Measurements from ENCODE around the gene NHLRC2.
"Not testable (repeated sequence)": the region's sequence is repeated elsewhere in the genome, so short reads cannot be mapped to it uniquely, and the experiment has no call there.

NHLRC2 gene

GRCh38 chr10:113927440-113927839 is 73.0 kb downstream of the NHLRC2 start:
- Histone ChIP-seq H3K9me3 (ENCODE audit: low read length) (no peaks in the 10 kb centered on the region), H3K27me3 (ENCODE audit: control insufficient read depth in 1 of 2, insufficient read depth in 2 of 2, low read length in 2 of 2) (no peaks in the 10 kb centered on the region), H3K27ac (ENCODE audit: low read depth, low read length) (no peak overlapping the region), H3K4me3 (ENCODE audit: low read depth in 1 of 2, low read length in 2 of 2) (no peak overlapping the region), H3K4me1 (ENCODE audit: insufficient read depth, low read length) (peaks cover 4% of the 10 kb centered on the region), H3K36me3 (ENCODE audit: insufficient read depth, low read length) (no peaks in the 10 kb centered on the region), H3K9ac (ENCODE audit: low read length) (no peak overlapping the region)

GRCh38 chr10:113928830-113929229 is 74.4 kb downstream of the NHLRC2 start:
- no peaks in the 10 kb centered on the region for H3K9me3 ChIP-seq (ENCODE audit: low read length)
- no peaks in the 10 kb centered on the region for H3K27me3 ChIP-seq (ENCODE audit: control insufficient read depth in 1 of 2, insufficient read depth in 2 of 2, low read length in 2 of 2)
- H3K4me1 ChIP-seq (ENCODE audit: insufficient read depth, low read length), result peaks cover 4% of the 10 kb centered on the region
- H3K27ac ChIP-seq (ENCODE audit: low read depth, low read length), result no peak overlapping the region
- no peak overlapping the region for H3K4me3 ChIP-seq (ENCODE audit: low read depth in 1 of 2, low read length in 2 of 2)
- H3K9ac ChIP-seq (ENCODE audit: low read length), result no peak overlapping the region
- no peaks in the 10 kb centered on the region for H3K36me3 ChIP-seq (ENCODE audit: insufficient read depth, low read length)

GRCh38 chr10:113929522-113929921 is 75.1 kb downstream of the NHLRC2 start:
- no peaks in the 10 kb centered on the region for H3K36me3 ChIP-seq (ENCODE audit: insufficient read depth, low read length)
- H3K9me3 ChIP-seq (ENCODE audit: low read length), result no peaks in the 10 kb centered on the region
- no peak overlapping the region for H3K9ac ChIP-seq (ENCODE audit: low read length)
- H3K27me3 ChIP-seq (ENCODE audit: control insufficient read depth in 1 of 2, insufficient read depth in 2 of 2, low read length in 2 of 2), result no peaks in the 10 kb centered on the region
- H3K4me1 ChIP-seq (ENCODE audit: insufficient read depth, low read length), result peaks cover 4% of the 10 kb centered on the region
- no peak overlapping the region for H3K27ac ChIP-seq (ENCODE audit: low read depth, low read length)
- H3K4me3 ChIP-seq (ENCODE audit: low read depth in 1 of 2, low read length in 2 of 2), result no peak overlapping the region

GRCh38 chr10:113930482-113931057 is 76.1 kb downstream of the NHLRC2 start:
- no peak overlapping the region for H3K9ac ChIP-seq (ENCODE audit: low read length)
- no peak overlapping the region for H3K4me3 ChIP-seq (ENCODE audit: low read depth in 1 of 2, low read length in 2 of 2)
- no peak overlapping the region for H3K27ac ChIP-seq (ENCODE audit: low read depth, low read length)
- peaks cover 4% of the 10 kb centered on the region for H3K4me1 ChIP-seq (ENCODE audit: insufficient read depth, low read length)
- H3K36me3 ChIP-seq (ENCODE audit: insufficient read depth, low read length), result no peaks in the 10 kb centered on the region
- no peaks in the 10 kb centered on the region for H3K9me3 ChIP-seq (ENCODE audit: low read length)
- H3K27me3 ChIP-seq (ENCODE audit: control insufficient read depth in 1 of 2, insufficient read depth in 2 of 2, low read length in 2 of 2), result no peaks in the 10 kb centered on the region

- Histone ChIP-seq H3K9me3 (ENCODE audit: low read length) (no peaks in the 10 kb centered on the region), H3K27me3 (ENCODE audit: control insufficient read depth in 1 of 2, insufficient read depth in 2 of 2, low read length in 2 of 2) (no peaks in the 10 kb centered on the region), H3K4me1 (ENCODE audit: insufficient read depth, low read length) (peaks cover 4% of the 10 kb centered on the region), H3K36me3 (ENCODE audit: insufficient read depth, low read length) (no peaks in the 10 kb centered on the region), H3K4me3 (ENCODE audit: low read depth in 1 of 2, low read length in 2 of 2) (no peak overlapping the region), H3K27ac (ENCODE audit: low read depth, low read length) (no peak overlapping the region), H3K9ac (ENCODE audit: low read length) (no peak overlapping the region)
Measured at GRCh38 chr10:113932854-113933253, 78.4 kb downstream of the NHLRC2 start.

- no peak overlapping the region for H3K27ac ChIP-seq (ENCODE audit: low read depth, low read length)
- H3K36me3 ChIP-seq (ENCODE audit: insufficient read depth, low read length), result no peaks in the 10 kb centered on the region
- no peaks in the 10 kb centered on the region for H3K27me3 ChIP-seq (ENCODE audit: control insufficient read depth in 1 of 2, insufficient read depth in 2 of 2, low read length in 2 of 2)
- H3K4me3 ChIP-seq (ENCODE audit: low read depth in 1 of 2, low read length in 2 of 2), result no peak overlapping the region
- peaks cover 4% of the 10 kb centered on the region for H3K4me1 ChIP-seq (ENCODE audit: insufficient read depth, low read length)
- H3K9me3 ChIP-seq (ENCODE audit: low read length), result no peaks in the 10 kb centered on the region
- H3K9ac ChIP-seq (ENCODE audit: low read length), result no peak overlapping the region
Measured at GRCh38 chr10:113933894-113934532, 79.6 kb downstream of the NHLRC2 start.

- no peaks in the 10 kb centered on the region for H3K36me3 ChIP-seq (ENCODE audit: insufficient read depth, low read length)
Measured at GRCh38 chr10:113937258-113937657, 82.8 kb downstream of the NHLRC2 start.

GRCh38 chr10:113937756-113938155 is 83.3 kb downstream of the NHLRC2 start:
- H3K27ac ChIP-seq (ENCODE audit: low read depth, low read length), result no peak overlapping the region
- no peaks in the 10 kb centered on the region for H3K36me3 ChIP-seq (ENCODE audit: insufficient read depth, low read length)
- H3K4me1 ChIP-seq (ENCODE audit: insufficient read depth, low read length), result no peaks in the 10 kb centered on the region
- H3K9me3 ChIP-seq (ENCODE audit: low read length), result no peaks in the 10 kb centered on the region
- no peaks in the 10 kb centered on the region for H3K27me3 ChIP-seq (ENCODE audit: control insufficient read depth in 1 of 2, insufficient read depth in 2 of 2, low read length in 2 of 2)
- H3K9ac ChIP-seq (ENCODE audit: low read length), result no peak overlapping the region
- H3K4me3 ChIP-seq (ENCODE audit: low read depth in 1 of 2, low read length in 2 of 2), result no peak overlapping the region

More at GRCh38 chr10:113937258-113937657, 82.8 kb downstream of the NHLRC2 start:
- Histone ChIP-seq H3K4me1 (ENCODE audit: insufficient read depth, low read length) (no peaks in the 10 kb centered on the region), H3K9ac (ENCODE audit: low read length) (no peak overlapping the region), H3K27ac (ENCODE audit: low read depth, low read length) (no peak overlapping the region), H3K4me3 (ENCODE audit: low read depth in 1 of 2, low read length in 2 of 2) (no peak overlapping the region), H3K27me3 (ENCODE audit: control insufficient read depth in 1 of 2, insufficient read depth in 2 of 2, low read length in 2 of 2) (no peaks in the 10 kb centered on the region), H3K9me3 (ENCODE audit: low read length) (no peaks in the 10 kb centered on the region)

- Histone ChIP-seq H3K4me3 (ENCODE audit: low read depth in 1 of 2, low read length in 2 of 2) (no peak overlapping the region), H3K9ac (ENCODE audit: low read length) (no peak overlapping the region), H3K36me3 (ENCODE audit: insufficient read depth, low read length) (no peaks in the 10 kb centered on the region), H3K4me1 (ENCODE audit: insufficient read depth, low read length) (no peaks in the 10 kb centered on the region), H3K27ac (ENCODE audit: low read depth, low read length) (no peak overlapping the region), H3K27me3 (ENCODE audit: control insufficient read depth in 1 of 2, insufficient read depth in 2 of 2, low read length in 2 of 2) (no peaks in the 10 kb centered on the region), H3K9me3 (ENCODE audit: low read length) (no peaks in the 10 kb centered on the region)
Measured at GRCh38 chr10:113939212-113939860, 84.9 kb downstream of the NHLRC2 start.

GRCh38 chr10:113941140-113941539 is 86.7 kb downstream of the NHLRC2 start:
- Histone ChIP-seq H3K9ac (ENCODE audit: low read length) (no peak overlapping the region), H3K4me1 (ENCODE audit: insufficient read depth, low read length) (no peaks in the 10 kb centered on the region), H3K9me3 (ENCODE audit: low read length) (no peaks in the 10 kb centered on the region), H3K27ac (ENCODE audit: low read depth, low read length) (no peak overlapping the region), H3K27me3 (ENCODE audit: control insufficient read depth in 1 of 2, insufficient read depth in 2 of 2, low read length in 2 of 2) (no peaks in the 10 kb centered on the region), H3K4me3 (ENCODE audit: low read depth in 1 of 2, low read length in 2 of 2) (no peak overlapping the region), H3K36me3 (ENCODE audit: insufficient read depth, low read length) (no peaks in the 10 kb centered on the region)

GRCh38 chr10:113943196-113943595 is 88.7 kb downstream of the NHLRC2 start:
- H3K9me3 ChIP-seq (ENCODE audit: low read length); H3K36me3 ChIP-seq (ENCODE audit: insufficient read depth, low read length); H3K27ac ChIP-seq (ENCODE audit: low read depth, low read length); H3K9ac ChIP-seq (ENCODE audit: low read length); H3K27me3 ChIP-seq (ENCODE audit: control insufficient read depth in 1 of 2, insufficient read depth in 2 of 2, low read length in 2 of 2); H3K4me1 ChIP-seq (ENCODE audit: insufficient read depth, low read length); H3K4me3 ChIP-seq (ENCODE audit: low read depth in 1 of 2, low read length in 2 of 2): not testable (repeated sequence)
